Rectal smooth muscle tissue (tissue), 1 donor: Measurements from ENCODE around the gene NTN3.
A peak's percentile ranks its signal among the peaks of the same experiment; 100 is the strongest.

Experiments
- H3K27ac ChIP-seq: one replicate; pipeline ENCODE4 v1.7.0; 2013; ENCODE audit warnings: low read depth, low read length, inconsistent platforms
- H3K27me3 ChIP-seq: one replicate; pipeline ENCODE4 v1.7.0; 2013; ENCODE audit warnings: low read length; ENCODE audit not compliant: control insufficient read depth, insufficient read depth
- H3K36me3 ChIP-seq: one replicate; pipeline ENCODE4 v1.7.0; 2013; ENCODE audit warnings: low read length; ENCODE audit not compliant: control insufficient read depth, insufficient read depth
- H3K4me1 ChIP-seq: one replicate; pipeline ENCODE4 v1.7.0; 2013; ENCODE audit warnings: low read length; ENCODE audit not compliant: control insufficient read depth, insufficient read depth
- H3K4me3 ChIP-seq: one replicate; pipeline ENCODE4 v1.7.0; 2013; ENCODE audit warnings: low read length
- H3K9ac ChIP-seq: one replicate; pipeline ENCODE4 v1.7.0; 2013; ENCODE audit warnings: low read length

Gene NTN3

GRCh38 chr16:2499890-2500429, 28.9 kb downstream of the NTN3 start:
- peaks cover 9% of the 10 kb centered on the region for H3K36me3 ChIP-seq
- H3K27me3 ChIP-seq = no peaks in the 10 kb centered on the region
- H3K9ac ChIP-seq = no peak overlapping the region
- no peaks in the 10 kb centered on the region for H3K4me1 ChIP-seq
- no peak overlapping the region for H3K27ac ChIP-seq
- no peak overlapping the region for H3K4me3 ChIP-seq

- no peaks in the 10 kb centered on the region for H3K27me3 ChIP-seq
- no peak overlapping the region for H3K9ac ChIP-seq
- H3K36me3 ChIP-seq = peaks cover 9% of the 10 kb centered on the region
- no peak overlapping the region for H3K27ac ChIP-seq
- H3K4me3 ChIP-seq = no peak overlapping the region
- H3K4me1 ChIP-seq = no peaks in the 10 kb centered on the region
Observed at GRCh38 chr16:2500430-2500917, 29.4 kb downstream of the NTN3 start.

- H3K27me3 ChIP-seq = no peaks in the 10 kb centered on the region
- peaks cover 9% of the 10 kb centered on the region for H3K36me3 ChIP-seq
- H3K27ac ChIP-seq = no peak overlapping the region
- H3K4me1 ChIP-seq = no peaks in the 10 kb centered on the region
- H3K4me3 ChIP-seq = peak overlapping the region; percentile 39
- H3K9ac ChIP-seq = no peak overlapping the region
Observed at GRCh38 chr16:2500918-2501750, 30.0 kb downstream of the NTN3 start.

GRCh38 chr16:2501946-2502895, 31.1 kb downstream of the NTN3 start:
- Histone ChIP-seq H3K4me1 (no peaks in the 10 kb centered on the region), H3K4me3 (no peak overlapping the region), H3K27me3 (no peaks in the 10 kb centered on the region), H3K9ac (no peak overlapping the region), H3K36me3 (peaks cover 3% of the 10 kb centered on the region), H3K27ac (no peak overlapping the region)

- Histone ChIP-seq H3K27ac (no peak overlapping the region), H3K4me1 (no peaks in the 10 kb centered on the region), H3K4me3 (no peak overlapping the region), H3K9ac (no peak overlapping the region), H3K27me3 (no peaks in the 10 kb centered on the region), H3K36me3 (no peaks in the 10 kb centered on the region)
Observed at GRCh38 chr16:2505695-2506094, 34.6 kb downstream of the NTN3 start.

GRCh38 chr16:2507052-2507659, 36.1 kb downstream of the NTN3 start:
- Histone ChIP-seq H3K9ac (no peak overlapping the region), H3K4me3 (no peak overlapping the region), H3K36me3 (no peaks in the 10 kb centered on the region), H3K27me3 (no peaks in the 10 kb centered on the region), H3K4me1 (peaks cover 3% of the 10 kb centered on the region), H3K27ac (no peak overlapping the region)

- Histone ChIP-seq H3K36me3 (no peaks in the 10 kb centered on the region), H3K4me3 (no peak overlapping the region), H3K27me3 (no peaks in the 10 kb centered on the region), H3K9ac (no peak overlapping the region), H3K4me1 (peaks cover 3% of the 10 kb centered on the region), H3K27ac (no peak overlapping the region)
Observed at GRCh38 chr16:2507665-2508064, 36.6 kb downstream of the NTN3 start.

- no peak overlapping the region for H3K4me3 ChIP-seq
- no peak overlapping the region for H3K27ac ChIP-seq
- H3K27me3 ChIP-seq = no peaks in the 10 kb centered on the region
- H3K36me3 ChIP-seq = no peaks in the 10 kb centered on the region
- no peak overlapping the region for H3K9ac ChIP-seq
- H3K4me1 ChIP-seq = peaks cover 7% of the 10 kb centered on the region
Observed at GRCh38 chr16:2508722-2509400, 37.8 kb downstream of the NTN3 start.

GRCh38 chr16:2511128-2511800, 40.2 kb downstream of the NTN3 start:
- no peak overlapping the region for H3K9ac ChIP-seq
- H3K27me3 ChIP-seq = no peaks in the 10 kb centered on the region
- peak overlapping the region; percentile 47 for H3K4me3 ChIP-seq
- H3K36me3 ChIP-seq = no peaks in the 10 kb centered on the region
- H3K4me1 ChIP-seq = peaks cover 11% of the 10 kb centered on the region
- peak overlapping the region; percentile 22 for H3K27ac ChIP-seq

- Histone ChIP-seq H3K4me3 (no peak overlapping the region), H3K4me1 (peaks cover 16% of the 10 kb centered on the region), H3K27me3 (no peaks in the 10 kb centered on the region), H3K27ac (no peak overlapping the region), H3K9ac (no peak overlapping the region), H3K36me3 (no peaks in the 10 kb centered on the region)
Observed at GRCh38 chr16:2511996-2512734, 41.1 kb downstream of the NTN3 start.
